Measurements from ENCODE around the gene CDC25A. TPM values are rescaled to one million over a fixed set of nuclear protein-coding genes. Genes with fewer than 3 reads are reported as not detected.

Gene CDC25A
- total and polyA plus RNA-seq, 2 experiments from 2014 or later, result 5.5 to 7.9 TPM

DNA sequence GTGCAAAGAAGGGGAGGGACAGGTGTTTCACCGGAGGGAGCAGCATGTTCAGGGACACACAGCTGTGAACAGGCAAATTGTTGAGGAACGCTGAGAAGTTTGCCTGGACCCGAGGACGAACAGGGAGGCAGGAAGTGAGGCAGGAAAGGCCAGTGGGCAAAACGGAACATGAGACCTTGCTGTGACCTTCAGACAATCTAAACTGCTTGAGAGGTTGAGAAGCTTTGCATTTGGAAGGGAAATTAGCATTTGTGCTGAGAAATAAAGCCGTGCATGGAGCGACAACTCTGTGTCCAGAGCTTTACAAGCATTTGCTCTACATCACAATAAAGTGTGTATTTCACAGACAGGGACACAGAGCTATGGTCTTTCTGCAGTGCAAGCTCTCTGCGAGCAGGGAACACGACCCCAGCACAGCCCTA lies 47.9 kb downstream of the CDC25A start:
- Histone ChIP-seq H3K27me3 (no peaks in the 10 kb centered on the region), H3K4me3 (no peak overlapping the region), H3K4me1 (ENCODE audit: insufficient read depth) (no peaks in the 10 kb centered on the region), H3K4me2 (no peak overlapping the region), H3K9me3 (ENCODE audit: low read depth) (no peaks in the 10 kb centered on the region), H4K20me1 (ENCODE audit: insufficient read depth, poor library complexity, severe bottlenecking) (no peaks in the 10 kb centered on the region), H2AFZ (no peak overlapping the region), H3K36me3 (replicated peaks; ENCODE audit: insufficient read depth, low read depth) (no peaks in the 10 kb centered on the region), H3K27ac (no peak overlapping the region), H3K79me2 (no peaks in the 10 kb centered on the region), H3K9me2 (replicated peaks; ENCODE audit: insufficient read depth) (no peaks in the 10 kb centered on the region)
- WGBS (ENCODE audit: low lambda C conversion rate, missing lambda C conversion rate), result 57% methylated on average over 9 of the region's 9 CpGs
- TF ChIP-seq, protein P1, sequence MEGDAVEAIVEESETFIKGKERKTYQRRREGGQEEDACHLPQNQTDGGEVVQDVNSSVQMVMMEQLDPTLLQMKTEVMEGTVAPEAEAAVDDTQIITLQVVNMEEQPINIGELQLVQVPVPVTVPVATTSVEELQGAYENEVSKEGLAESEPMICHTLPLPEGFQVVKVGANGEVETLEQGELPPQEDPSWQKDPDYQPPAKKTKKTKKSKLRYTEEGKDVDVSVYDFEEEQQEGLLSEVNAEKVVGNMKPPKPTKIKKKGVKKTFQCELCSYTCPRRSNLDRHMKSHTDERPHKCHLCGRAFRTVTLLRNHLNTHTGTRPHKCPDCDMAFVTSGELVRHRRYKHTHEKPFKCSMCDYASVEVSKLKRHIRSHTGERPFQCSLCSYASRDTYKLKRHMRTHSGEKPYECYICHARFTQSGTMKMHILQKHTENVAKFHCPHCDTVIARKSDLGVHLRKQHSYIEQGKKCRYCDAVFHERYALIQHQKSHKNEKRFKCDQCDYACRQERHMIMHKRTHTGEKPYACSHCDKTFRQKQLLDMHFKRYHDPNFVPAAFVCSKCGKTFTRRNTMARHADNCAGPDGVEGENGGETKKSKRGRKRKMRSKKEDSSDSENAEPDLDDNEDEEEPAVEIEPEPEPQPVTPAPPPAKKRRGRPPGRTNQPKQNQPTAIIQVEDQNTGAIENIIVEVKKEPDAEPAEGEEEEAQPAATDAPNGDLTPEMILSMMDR (IDR thresholded peaks at IDR 0.05; ENCODE audit: poor library complexity), result no peak
- TF ChIP-seq EZH2 (IDR thresholded peaks at IDR 0.05; ENCODE audit: borderline replicate concordance), result no peak
- TF ChIP-seq EZH2phosphoT487 (IDR thresholded peaks at IDR 0.05; ENCODE audit: low read depth, severe bottlenecking, unreplicated experiment), result no peak
- no peak for DNase-seq (ENCODE audit: low spot score)

DNA sequence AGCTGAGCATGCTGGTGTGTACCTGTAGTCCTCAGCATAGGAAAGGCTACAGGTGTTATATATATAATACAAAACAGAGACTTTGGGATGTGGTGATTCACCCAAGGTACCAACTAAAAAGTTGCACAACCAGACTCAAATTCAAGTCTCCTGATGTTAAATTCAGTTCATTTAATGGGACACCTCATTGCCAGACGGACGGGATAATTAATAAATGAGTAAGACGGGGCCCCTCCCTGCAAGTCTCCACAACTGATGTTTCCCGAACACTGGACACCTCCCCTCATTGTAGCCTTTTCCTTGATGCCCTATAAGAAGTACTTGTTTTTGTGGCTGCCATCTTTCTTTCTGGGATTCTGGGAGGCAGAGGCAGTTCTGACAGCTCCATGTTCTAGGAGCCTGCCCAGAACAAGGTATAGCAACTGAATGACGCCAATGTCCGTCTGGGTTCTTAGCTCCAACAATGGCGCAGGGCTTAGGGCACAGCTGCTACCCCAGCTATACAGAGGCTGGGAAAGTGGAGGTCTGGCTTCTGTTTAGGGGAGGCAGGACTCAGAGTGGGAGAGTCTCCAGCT lies 50.7 kb downstream of the CDC25A start:
- no peaks in the 10 kb centered on the region for H3K36me3 ChIP-seq (replicated peaks; ENCODE audit: insufficient read depth, low read depth)
- no peak for TF ChIP-seq EZH2phosphoT487 (IDR thresholded peaks at IDR 0.05; ENCODE audit: low read depth, severe bottlenecking, unreplicated experiment)
- TF ChIP-seq, protein P1 (IDR thresholded peaks at IDR 0.05; ENCODE audit: poor library complexity), result no peak
- no peak for TF ChIP-seq EZH2 (IDR thresholded peaks at IDR 0.05; ENCODE audit: borderline replicate concordance)
- H3K27me3 ChIP-seq, result no peaks in the 10 kb centered on the region
- H3K9me3 ChIP-seq (ENCODE audit: low read depth), result no peaks in the 10 kb centered on the region
- H3K27ac ChIP-seq, result no peak overlapping the region
- H3K4me2 ChIP-seq, result no peak overlapping the region
- H3K4me3 ChIP-seq, result no peak overlapping the region
- no peak overlapping the region for H2AFZ ChIP-seq
- H3K79me2 ChIP-seq, result no peaks in the 10 kb centered on the region
- no peaks in the 10 kb centered on the region for H3K4me1 ChIP-seq (ENCODE audit: insufficient read depth)
- 91% methylated on average over 7 of the region's 7 CpGs for WGBS (ENCODE audit: low lambda C conversion rate, missing lambda C conversion rate)
- H4K20me1 ChIP-seq (ENCODE audit: insufficient read depth, poor library complexity, severe bottlenecking), result no peaks in the 10 kb centered on the region
- H3K9me2 ChIP-seq (replicated peaks; ENCODE audit: insufficient read depth), result no peaks in the 10 kb centered on the region
- no peak for DNase-seq (ENCODE audit: low spot score)

DNA sequence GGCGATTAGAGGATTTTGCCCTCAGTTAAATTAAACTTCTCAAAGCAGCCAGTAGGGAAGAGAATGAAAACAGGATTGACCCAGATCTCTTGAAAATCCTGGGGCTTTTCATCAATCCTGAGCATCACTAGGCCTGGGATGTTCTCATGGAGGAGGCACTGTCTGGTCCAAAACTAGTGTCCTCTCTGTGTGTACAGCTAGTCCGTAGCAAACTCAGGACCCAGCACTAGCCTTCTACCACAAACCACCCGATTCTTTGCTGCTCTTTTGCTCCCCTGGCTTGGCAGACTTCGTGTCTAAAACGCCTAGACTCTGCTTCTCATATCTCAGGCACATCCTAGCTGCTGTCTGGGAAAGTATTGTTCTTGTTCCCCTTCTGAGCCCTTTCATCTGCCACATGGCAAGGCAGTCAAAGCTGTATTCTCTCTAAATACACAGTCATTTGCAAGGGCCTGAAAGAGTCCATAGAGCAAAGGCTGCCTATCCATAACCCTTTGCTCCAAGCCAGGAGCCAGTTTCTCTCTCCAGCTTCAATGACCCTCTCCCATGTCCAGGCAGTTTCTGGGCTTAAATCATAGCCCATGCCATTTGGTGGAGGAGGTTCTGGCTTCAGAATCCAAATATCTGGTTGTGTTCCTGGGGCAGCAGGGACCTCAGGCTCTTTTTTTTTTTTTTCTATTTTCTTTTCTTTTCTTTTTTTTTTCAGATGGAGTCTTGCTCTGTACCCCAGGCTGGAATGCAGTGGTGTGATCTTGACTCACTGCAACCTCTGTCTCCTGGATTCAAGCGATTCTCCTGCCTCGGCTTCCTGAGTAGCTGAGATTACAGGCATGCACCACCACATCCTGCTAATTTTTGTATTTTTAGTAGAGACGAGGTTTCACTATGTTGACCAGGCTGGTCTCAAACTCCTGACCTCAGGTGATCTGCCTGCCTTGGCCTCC lies 52.4 kb downstream of the CDC25A start:
- 81% methylated on average over 8 of the region's 8 CpGs for WGBS (ENCODE audit: low lambda C conversion rate, missing lambda C conversion rate)
- no peaks in the 10 kb centered on the region for H3K27me3 ChIP-seq
- no peaks in the 10 kb centered on the region for H3K9me3 ChIP-seq (ENCODE audit: low read depth)
- H3K4me3 ChIP-seq, result no peak overlapping the region
- H3K36me3 ChIP-seq (replicated peaks; ENCODE audit: insufficient read depth, low read depth), result no peaks in the 10 kb centered on the region
- no peak for DNase-seq (ENCODE audit: low spot score)
- no peaks in the 10 kb centered on the region for H4K20me1 ChIP-seq (ENCODE audit: insufficient read depth, poor library complexity, severe bottlenecking)
- no peak overlapping the region for H3K27ac ChIP-seq
- TF ChIP-seq EZH2 (IDR thresholded peaks at IDR 0.05; ENCODE audit: borderline replicate concordance) (no peak), EZH2phosphoT487 (IDR thresholded peaks at IDR 0.05; ENCODE audit: low read depth, severe bottlenecking, unreplicated experiment) (no peak)
- TF ChIP-seq, protein P1 (IDR thresholded peaks at IDR 0.05; ENCODE audit: poor library complexity), result no peak
- H3K9me2 ChIP-seq (replicated peaks; ENCODE audit: insufficient read depth), result no peaks in the 10 kb centered on the region
- H2AFZ ChIP-seq, result peak overlapping the region; percentile 28
- H3K4me2 ChIP-seq, result no peak overlapping the region
- H3K79me2 ChIP-seq, result no peaks in the 10 kb centered on the region
- peaks cover 5% of the 10 kb centered on the region for H3K4me1 ChIP-seq (ENCODE audit: insufficient read depth)

Data from hepatocyte (in vitro differentiated cells).